ENCODE data around the gene ABCA5.
"Not testable (repeated sequence)": the region's sequence is repeated elsewhere in the genome, so short reads cannot be mapped to it uniquely, and the experiment has no call there.

Gene ABCA5

DNA sequence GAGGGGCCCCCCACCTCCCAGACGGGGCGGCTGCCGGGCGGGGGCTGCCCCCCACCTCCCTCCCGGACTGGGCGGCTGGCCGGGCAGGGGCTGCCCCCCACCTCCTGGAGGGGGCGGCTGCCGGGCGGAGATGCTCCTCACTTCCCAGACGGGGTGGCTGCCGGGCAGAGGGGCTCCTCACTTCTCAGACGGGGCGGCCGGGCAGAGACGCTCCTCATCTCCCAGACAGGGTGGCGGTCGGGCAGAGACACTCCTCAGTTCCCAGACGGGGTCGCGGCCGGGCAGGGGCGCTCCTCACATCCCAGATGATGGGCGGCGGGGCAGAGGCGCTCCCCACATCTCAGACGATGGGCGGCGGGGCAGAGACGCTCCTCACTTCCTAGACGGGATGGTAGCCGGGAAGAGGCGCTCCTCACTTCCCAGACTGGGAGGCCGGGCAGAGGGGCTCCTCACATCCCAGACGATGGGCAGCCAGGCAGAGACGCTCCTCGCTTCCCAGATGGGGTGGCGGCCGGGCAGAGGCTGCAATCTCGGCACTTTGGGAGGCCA is 130.8 kb downstream of the ABCA5 start:
- DNase-seq: not testable (repeated sequence)

All from NCI-H2029 treated with DMSO at 0.1 percent for 48 hours (cell line).